ENCODE measurements around the gene BSN. TPM values are rescaled to one million over a fixed set of nuclear protein-coding genes. Genes with fewer than 3 reads are reported as not detected.

BSN gene
- total RNA-seq, 2 experiments from 2014 or later, result 0.09 TPM

- Mint-ChIP-seq H3K4me3 (no peak overlapping the region), H3K27ac (no peak overlapping the region), H3K9me3 (no peaks in the 10 kb centered on the region), H3K36me3 (ENCODE audit: low read depth) (no peaks in the 10 kb centered on the region), H3K27me3 (no peaks in the 10 kb centered on the region), H3K4me1 (ENCODE audit: low read depth) (peaks cover 4% of the 10 kb centered on the region)
- ChIA-PET CTCF (interaction anchor here (1.1 to 1.9 kb wide), 3 partner anchors 19 to 99 kb away, joined by 4 to 10 read pairs (median 4); no protein-coding TSS in a partner anchor), POLR2A (no interaction called here)
- intact Hi-C loops (cut with micrococcal nuclease), result no loop called here
- TF ChIP-seq CTCF (IDR thresholded peaks at IDR 0.05), result no peak
- DNase-seq (no peak), ATAC-seq (no peak)
Observed at GRCh38 chr3:49638445-49638844, 84.2 kb downstream of the BSN start.

GRCh38 chr3:49639551-49639950 is 85.3 kb downstream of the BSN start:
- DNase-seq (no peak), ATAC-seq (no peak)
- Mint-ChIP-seq H3K9me3 (no peaks in the 10 kb centered on the region), H3K27me3 (no peaks in the 10 kb centered on the region), H3K4me1 (ENCODE audit: low read depth) (peaks cover 4% of the 10 kb centered on the region), H3K27ac (no peak overlapping the region), H3K4me3 (no peak overlapping the region), H3K36me3 (ENCODE audit: low read depth) (no peaks in the 10 kb centered on the region)
- ChIA-PET POLR2A (no interaction called here), CTCF (interaction anchor here (1.5 kb wide), 1 partner anchor 100 kb away, joined by 5 read pairs; no protein-coding TSS in a partner anchor)
- intact Hi-C loops (cut with micrococcal nuclease), result no loop called here
- TF ChIP-seq CTCF (IDR thresholded peaks at IDR 0.05), result no peak

- Mint-ChIP-seq H3K36me3 (ENCODE audit: low read depth) (no peaks in the 10 kb centered on the region), H3K27me3 (no peaks in the 10 kb centered on the region), H3K4me3 (no peak overlapping the region), H3K4me1 (ENCODE audit: low read depth) (peaks cover 4% of the 10 kb centered on the region), H3K27ac (no peak overlapping the region), H3K9me3 (no peaks in the 10 kb centered on the region)
- ATAC-seq, result no peak
- ChIA-PET CTCF (no interaction called here), POLR2A (no interaction called here)
- no peak for TF ChIP-seq CTCF (IDR thresholded peaks at IDR 0.05)
- no peak for DNase-seq
- intact Hi-C loops (cut with micrococcal nuclease), result no loop called here
Observed at GRCh38 chr3:49641292-49641691, 87.0 kb downstream of the BSN start.

- Mint-ChIP-seq H3K36me3 (ENCODE audit: low read depth) (no peaks in the 10 kb centered on the region), H3K27ac (no peak overlapping the region), H3K4me3 (no peak overlapping the region), H3K9me3 (no peaks in the 10 kb centered on the region), H3K4me1 (ENCODE audit: low read depth) (peaks cover under 1% of the 10 kb centered on the region), H3K27me3 (no peaks in the 10 kb centered on the region)
- intact Hi-C loops (cut with micrococcal nuclease), result no loop called here
- DNase-seq (no peak), ATAC-seq (no peak)
- TF ChIP-seq CTCF (IDR thresholded peaks at IDR 0.05), result no peak
- ChIA-PET CTCF (no interaction called here), POLR2A (no interaction called here)
Observed at GRCh38 chr3:49641921-49642707, 87.8 kb downstream of the BSN start.

- POLR2A ChIA-PET, result no interaction called here
- Mint-ChIP-seq H3K27ac (no peak overlapping the region), H3K9me3 (no peaks in the 10 kb centered on the region), H3K4me1 (ENCODE audit: low read depth) (no peaks in the 10 kb centered on the region), H3K4me3 (no peak overlapping the region), H3K36me3 (ENCODE audit: low read depth) (no peaks in the 10 kb centered on the region), H3K27me3 (no peaks in the 10 kb centered on the region)
- ATAC-seq (no peak), DNase-seq (no peak)
- no peak for TF ChIP-seq CTCF (IDR thresholded peaks at IDR 0.05)
- intact Hi-C loops (cut with micrococcal nuclease), result no loop called here
- CTCF ChIA-PET, result no interaction called here
Observed at GRCh38 chr3:49642708-49643145, 88.5 kb downstream of the BSN start.

All from activated CD8-positive, alpha-beta T cell treated with anti-CD3 and anti-CD28 coated beads for 36 hours (primary cell).